HG03108 (cell line): Measurements from ENCODE around the gene GFER.

ENCODE experiments used
- ATAC-seq: cut with Tn5 transposase; IDR thresholded peaks from one replicate; pipeline ENCODE4 v1.9.1; 2021; ENCODE audit warnings: moderate library complexity; ENCODE audit not compliant: unreplicated experiment

GFER gene

DNA sequence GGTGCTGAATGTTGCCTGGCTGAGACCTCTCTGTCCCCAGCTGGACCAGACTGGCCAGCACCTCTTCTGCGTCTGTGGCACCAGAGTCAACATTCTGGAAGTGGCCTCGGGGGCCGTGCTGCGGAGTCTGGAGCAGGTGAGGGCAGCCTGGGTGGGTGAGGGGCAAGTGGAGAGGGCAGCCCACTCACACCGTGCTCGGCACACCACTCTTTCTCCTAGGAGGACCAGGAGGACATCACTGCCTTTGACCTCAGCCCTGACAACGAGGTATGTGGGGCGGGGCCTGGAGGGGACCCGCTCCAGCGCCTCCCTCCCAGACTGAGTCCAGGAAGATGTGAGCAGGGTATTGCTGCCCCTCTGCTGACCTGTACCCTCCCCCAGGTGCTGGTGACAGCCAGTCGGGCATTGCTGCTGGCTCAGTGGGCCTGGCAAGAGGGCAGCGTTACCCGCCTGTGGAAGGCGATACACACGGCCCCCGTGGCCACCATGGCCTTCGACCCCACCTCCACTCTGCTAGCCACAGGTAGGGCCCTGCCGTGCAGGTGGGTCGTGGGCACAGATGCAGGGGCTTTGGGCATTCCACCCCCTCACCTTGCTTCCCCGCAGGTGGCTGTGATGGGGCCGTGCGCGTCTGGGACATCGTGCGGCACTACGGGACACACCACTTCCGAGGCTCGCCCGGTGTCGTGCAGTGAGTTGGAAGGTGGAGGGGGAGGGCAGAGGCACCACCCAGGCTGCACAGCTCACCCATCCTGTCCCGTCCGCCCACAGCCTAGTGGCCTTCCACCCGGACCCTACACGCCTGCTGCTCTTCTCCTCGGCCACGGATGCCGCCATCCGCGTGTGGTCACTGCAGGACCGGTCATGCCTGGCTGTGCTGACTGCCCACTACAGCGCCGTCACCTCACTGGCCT is 9.6 kb upstream of the GFER start:
- no peak for ATAC-seq

DNA sequence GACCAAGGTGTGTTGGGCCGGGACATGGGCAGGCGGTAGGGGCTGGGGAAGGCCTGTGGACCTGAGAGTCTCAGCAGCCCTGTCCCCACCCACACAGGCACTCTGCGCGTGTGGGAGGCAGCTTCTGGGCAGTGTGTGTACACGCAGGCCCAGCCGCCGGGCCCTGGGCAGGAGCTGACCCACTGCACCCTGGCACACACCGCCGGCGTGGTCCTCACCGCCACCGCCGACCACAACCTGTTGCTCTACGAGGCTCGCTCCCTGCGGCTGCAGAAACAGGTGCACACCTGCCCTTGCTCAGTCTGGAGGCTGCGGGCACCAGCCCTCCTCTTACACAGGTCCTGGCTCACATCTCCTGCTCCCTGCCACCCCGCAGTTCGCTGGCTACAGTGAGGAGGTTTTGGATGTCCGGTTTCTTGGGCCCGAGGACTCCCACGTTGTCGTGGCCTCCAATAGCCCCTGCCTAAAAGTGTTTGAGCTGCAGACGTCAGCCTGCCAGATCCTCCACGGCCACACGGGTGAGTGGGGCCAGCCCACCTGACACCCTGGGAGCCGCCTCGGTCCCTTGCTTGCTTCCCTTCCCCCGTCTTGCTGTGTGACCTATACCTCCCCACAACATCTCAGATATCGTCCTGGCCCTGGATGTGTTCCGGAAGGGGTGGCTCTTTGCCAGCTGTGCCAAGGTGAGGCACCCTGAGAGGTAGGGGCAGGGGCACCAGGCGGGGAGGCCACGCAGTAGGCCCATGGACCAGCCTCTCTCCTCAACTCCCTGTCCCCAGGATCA is 8.4 kb upstream of the GFER start:
- ATAC-seq = no peak

DNA sequence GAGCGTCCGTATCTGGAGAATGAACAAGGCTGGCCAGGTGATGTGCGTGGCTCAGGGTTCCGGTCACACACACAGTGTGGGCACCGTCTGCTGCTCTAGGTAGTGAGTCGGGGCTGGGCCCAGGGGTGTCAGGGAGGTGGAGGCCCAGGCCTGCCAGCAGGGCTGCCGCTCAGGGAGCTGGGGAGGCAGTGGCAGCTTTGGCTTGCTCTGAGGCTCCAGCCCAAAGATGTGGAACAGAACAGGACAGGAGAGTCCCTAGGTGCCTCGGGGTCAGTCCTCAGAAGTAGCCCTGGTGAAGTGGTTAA is 7.8 kb upstream of the GFER start:
- no peak for ATAC-seq

DNA sequence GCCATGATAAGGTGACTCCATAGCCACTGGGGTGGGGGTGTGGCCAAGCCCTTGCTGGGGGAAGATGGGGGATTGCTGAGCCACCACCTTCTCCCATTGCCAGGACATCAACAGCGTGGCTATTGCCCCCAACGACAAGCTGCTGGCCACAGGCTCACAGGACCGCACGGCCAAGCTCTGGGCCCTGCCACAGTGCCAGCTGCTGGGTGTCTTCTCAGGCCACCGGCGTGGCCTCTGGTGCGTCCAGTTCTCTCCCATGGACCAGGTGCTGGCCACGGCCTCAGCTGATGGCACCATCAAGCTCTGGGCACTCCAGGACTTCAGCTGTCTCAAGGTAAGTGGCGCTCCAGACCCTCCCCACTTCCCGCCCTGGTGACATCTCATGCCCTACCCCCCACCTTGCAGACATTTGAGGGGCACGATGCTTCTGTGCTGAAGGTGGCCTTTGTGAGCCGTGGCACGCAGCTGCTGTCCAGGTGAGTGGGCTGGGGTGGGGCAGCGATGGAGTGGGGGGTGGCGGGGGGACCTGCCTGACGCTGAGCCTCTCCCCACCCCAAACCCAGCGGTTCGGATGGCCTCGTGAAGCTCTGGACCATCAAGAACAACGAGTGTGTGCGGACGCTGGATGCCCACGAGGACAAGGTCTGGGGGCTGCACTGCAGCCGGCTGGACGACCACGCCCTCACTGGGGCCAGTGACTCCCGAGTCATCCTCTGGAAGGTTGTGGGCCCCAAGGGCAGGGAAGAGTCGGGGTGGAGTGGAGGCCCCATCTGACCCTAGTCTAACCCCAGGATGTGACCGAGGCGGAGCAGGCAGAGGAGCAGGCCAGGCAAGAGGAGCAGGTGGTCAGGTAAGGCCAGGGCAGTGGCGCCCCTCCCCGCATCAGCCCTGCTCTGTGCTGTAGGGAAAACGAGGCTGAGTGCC is 6.8 kb upstream of the GFER start:
- ATAC-seq = no peak

DNA sequence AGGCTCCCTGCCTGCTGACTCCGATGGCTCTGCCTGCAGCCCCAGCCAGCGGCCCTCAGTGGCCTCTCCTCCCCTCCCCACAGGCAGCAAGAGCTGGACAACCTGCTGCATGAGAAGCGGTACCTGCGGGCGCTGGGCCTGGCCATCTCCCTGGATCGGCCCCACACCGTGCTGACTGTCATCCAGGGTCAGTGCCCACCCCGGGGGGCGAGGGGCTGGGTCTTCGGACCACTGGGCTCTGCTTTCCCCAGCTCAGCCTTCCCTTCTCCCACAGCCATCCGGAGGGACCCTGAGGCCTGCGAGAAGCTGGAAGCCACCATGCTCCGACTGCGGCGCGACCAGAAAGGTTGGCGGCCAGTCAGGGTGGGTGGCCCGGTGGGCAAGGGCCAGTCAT is 6.1 kb upstream of the GFER start:
- no peak for ATAC-seq

DNA sequence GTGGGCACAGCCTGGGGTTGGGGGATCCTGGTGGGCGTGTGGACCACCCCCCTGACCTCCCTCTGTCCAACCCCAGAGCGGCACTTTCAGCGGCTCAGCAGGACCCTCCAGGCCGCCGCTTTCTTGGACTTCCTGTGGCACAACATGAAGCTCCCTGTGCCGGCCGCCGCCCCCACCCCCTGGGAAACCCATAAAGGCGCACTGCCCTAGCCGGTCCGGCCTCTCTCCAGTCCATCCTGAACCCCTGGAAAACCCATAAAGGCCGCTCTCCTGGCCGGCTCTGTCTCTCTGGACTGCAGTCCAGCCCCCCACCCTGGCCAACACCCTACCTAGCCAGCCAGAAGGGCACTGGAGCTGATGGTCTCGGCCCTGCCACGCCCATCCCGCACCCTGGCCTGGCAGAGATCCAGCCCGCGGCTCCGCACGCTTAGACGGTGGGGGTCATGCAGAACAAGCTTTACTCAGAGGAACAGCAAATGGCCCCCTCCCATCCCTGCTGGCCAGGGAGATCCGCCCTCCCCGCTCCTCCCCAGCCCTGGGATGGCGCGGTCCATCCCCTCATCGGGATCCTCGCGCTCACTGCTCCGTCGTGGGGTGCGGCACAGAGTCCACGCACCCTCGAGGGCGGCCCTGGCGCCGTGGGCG is 5.4 kb upstream of the GFER start:
- no peak for ATAC-seq

DNA sequence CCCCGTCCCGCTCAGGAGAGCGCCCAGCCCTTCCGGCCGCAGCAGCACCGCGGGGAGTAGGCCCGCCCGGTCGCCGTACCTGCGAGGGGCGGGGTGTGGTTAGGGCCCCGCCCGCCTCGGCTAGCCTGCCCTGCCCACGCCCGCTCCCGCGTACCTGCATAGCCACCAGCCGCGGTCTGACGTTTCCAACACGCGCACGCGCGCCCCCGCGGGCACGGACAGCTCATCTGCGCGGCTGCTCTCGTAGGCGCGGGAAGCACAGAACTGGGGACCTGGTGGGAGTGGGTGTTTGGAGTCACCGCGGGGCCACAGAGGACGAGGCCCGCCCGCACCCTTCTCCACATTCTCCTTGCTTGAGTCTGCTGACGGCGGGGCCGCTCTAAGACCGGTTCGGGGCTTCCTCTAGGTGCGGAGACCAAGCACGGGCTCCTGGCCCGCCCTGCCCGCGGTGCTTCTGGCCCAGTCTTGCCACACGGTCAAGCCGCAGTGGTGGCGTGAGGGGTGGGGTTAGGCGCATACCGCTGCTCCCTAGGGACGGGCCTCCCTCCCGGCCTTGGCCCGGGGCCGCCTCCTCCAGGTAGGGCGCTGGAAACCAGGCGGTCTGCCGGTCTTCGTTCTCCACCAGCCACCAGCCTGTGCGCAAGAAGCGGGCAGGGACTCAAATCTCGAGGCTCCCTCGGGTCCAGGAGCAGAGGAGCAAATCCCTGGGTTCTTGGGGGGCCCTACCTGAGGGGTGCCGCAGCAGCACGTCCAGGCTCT is 4.5 kb upstream of the GFER start:
- no peak for ATAC-seq

DNA sequence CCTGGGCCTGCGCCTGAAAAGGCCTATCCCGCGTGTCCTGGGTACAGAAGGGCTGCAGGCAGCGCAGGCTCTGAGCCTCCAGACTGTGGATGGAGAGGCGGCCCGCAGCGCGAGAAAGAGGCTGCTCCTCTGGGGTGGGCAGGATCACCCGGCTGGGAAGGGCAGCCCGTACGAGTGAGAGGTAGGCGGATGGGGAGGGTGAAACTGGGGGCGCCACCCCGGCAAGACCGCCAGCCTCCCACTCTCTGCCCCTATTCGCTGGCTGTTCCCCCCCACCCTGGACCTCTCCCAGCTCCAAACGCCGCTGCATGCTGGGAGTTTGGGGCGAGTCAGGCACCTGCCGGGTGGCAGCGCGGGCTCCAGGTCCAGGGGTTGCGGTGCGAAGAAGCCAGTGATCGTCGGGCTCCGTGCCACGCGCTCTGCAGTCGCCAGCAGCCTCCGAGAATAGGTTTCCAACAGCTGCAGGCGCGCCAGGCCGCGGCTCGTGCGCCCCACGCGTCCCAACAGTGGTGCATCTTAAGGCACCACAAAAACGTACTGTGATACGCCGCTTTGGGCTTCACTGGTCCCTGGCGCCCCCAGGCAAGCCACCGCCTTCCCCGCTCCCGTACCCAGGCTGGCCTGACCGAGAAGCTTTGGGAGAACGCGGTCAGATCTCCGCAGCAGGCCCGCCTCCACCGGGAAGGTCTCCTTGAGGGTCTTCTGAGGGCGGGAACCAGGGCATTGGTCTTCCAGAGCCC is 3.8 kb upstream of the GFER start:
- no peak for ATAC-seq

DNA sequence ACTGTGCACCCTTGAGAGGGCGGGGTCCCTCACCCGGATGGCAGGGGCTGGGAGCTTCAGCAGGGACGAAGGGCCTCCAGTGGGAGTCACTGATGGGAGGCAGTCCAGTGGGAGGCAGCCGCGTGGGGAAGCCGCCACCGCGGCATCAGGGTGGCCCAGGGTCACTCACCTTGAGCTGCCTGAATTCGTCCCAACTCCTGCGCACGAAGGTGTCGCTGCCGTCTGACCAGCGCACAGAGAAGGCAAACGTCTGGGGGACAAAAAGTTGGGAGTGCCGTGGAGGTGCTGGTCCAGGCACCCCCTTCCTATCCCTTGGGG is 3.3 kb upstream of the GFER start:
- no peak for ATAC-seq

DNA sequence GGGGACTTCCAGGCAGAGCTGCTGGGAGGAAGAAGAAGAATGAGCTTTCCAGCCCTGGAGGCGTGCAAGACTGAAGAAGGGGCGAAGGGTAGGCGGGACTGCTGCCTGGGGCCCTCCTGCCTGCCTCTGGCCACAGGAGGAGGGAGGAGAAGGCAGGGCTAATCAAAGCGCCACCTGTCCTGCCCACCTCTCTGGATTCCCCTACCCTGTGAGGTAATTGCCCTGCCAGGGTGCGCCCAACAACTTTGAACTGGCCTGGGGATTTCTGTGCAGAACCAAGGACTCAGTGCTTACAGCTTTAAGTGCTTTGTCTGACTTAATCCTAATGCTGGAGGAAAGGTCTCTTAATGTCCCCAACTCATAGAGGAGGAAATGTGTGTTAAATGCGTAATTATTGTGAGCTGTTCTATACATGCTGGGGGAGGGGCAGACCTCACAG is 2.6 kb upstream of the GFER start, which contains the start of gene NOXO1:
NOXO1 (minus strand) TSS at position 72 of the 439 bp plus-strand sequence. CDS start 290 bp downstream, outside the sequence.
- no peak for ATAC-seq

DNA sequence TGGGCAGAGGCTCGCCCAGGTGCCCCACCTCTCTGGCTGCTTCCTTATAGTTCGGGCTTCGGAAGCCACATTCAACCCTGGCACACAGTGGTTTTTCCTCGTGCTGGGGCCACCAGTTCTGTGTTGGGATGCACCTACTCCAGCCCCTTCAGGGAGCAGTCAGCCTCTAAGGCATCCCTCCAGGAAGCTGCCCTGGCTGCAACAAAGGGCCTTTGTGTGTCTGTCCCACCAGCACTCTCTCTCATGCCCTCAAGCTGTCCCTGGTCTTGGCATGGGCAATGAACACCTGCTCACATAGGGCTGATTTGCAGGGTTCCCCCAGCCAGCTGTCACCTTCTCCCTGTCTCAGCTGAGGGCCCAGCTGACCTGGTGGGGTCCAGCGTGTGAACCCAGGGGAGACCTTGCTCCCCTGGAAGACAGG is 2.0 kb upstream of the GFER start:
- ATAC-seq = no peak

DNA sequence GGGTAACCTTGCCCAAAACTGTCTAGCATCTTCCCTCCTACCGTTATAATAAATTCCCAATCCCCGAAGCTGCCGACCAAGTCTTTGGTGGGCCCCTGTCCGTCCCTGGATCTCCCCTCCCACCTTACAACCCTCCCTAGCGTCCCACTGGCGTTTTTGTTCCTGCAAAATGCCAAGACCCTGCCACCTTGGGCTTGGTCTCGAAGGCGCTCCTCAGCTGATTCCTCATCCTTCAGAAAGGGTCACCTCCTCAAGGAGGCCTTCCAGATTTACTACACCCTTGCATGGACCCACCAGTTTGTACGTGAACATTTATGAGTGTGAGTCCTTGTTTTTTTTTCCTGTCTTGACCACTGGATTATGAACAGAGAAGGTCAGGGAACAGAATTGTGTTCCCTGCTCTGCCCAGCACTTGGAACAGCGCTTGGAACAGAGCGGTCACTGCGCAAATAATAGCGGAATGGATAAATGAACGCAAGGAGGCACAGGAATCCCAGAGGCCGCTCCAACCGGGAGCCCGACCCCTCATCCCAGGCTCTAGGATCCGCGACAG is 926 bp upstream of the GFER start:
- no peak for ATAC-seq

DNA sequence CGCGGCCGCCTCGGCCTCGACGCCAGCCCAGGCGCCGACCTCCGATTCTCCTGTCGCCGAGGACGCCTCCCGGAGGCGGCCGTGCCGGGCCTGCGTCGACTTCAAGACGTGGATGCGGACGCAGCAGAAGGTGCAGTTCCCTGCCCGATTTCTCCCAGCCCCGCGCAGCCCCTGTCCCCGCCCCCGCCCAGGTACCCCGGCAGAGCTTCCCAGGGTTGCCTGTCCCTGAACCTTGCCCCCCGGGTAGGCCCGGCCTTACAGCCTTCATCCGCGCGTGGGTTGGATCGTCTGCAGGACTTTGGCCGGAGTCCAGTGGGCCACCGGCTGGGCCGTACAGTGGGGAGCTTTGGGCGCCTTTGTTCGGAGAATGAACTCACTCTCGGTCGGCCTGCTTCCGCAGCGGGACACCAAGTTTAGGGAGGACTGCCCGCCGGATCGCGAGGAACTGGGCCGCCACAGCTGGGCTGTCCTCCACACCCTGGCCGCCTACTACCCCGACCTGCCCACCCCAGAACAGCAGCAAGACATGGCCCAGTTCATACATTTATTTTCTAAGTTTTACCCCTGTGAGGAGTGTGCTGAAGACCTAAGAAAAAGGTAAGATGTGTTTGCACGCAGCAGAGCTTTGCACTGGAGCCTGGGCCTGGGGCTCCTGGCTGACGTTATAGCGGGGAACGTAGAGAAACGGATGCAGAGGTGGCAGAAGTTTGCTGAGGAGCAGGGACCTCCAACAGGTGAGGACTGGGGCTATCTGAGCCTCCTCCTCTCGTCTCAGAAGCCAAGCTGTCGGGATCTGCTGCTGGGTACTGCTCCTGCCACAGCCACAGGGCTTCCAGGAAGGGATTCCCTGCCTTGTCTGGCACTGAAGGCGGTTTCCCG is 593 bp downstream of the GFER start:
- ATAC-seq = no peak

DNA sequence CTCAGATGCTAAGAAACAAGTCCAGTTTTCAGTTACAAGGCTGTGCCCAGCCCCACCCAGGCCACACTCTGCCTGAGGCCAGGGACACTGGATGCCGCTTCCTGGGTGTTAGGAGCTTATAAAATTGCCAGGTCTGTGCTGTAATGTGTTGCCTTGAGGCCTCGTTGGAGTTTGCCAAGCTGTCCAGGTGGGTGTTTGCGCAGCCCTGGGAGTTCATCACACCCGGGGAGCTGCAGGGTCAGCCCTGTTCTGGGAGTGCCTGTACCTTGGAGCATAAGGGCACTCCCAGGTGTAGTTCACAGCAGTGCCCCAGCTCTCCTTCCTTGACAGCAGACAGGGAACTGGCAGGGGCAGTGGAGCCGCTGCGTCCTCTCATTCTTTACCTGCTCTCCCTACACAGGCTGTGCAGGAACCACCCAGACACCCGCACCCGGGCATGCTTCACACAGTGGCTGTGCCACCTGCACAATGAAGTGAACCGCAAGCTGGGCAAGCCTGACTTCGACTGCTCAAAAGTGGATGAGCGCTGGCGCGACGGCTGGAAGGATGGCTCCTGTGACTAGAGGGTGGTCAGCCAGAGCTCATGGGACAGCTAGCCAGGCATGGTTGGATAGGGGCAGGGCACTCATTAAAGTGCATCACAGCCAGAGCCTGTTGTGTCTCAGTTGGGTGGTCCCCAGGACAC is 1.6 kb downstream of the GFER start:
- ATAC-seq = no peak

DNA sequence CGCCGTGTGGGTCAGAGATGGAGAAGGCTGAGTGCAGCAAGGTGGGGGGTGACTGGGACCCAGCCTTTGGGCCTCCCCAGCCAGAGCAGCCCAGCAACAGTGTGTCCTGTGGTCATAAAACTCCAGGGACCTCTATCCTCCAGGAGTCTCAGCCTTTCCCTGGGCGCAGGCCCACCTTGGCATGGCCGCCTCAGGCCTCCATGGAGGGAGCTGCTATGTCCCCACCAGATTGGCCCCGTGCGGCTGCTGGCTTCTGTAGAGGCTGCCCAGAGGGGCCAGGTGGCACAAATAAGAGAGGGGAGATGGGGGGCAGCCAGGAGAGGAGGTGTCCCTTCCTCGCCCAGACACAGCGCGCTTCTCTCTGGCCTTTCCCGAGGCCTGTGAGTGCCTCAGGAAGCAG is 3.2 kb downstream of the GFER start:
- ATAC-seq = no peak

DNA sequence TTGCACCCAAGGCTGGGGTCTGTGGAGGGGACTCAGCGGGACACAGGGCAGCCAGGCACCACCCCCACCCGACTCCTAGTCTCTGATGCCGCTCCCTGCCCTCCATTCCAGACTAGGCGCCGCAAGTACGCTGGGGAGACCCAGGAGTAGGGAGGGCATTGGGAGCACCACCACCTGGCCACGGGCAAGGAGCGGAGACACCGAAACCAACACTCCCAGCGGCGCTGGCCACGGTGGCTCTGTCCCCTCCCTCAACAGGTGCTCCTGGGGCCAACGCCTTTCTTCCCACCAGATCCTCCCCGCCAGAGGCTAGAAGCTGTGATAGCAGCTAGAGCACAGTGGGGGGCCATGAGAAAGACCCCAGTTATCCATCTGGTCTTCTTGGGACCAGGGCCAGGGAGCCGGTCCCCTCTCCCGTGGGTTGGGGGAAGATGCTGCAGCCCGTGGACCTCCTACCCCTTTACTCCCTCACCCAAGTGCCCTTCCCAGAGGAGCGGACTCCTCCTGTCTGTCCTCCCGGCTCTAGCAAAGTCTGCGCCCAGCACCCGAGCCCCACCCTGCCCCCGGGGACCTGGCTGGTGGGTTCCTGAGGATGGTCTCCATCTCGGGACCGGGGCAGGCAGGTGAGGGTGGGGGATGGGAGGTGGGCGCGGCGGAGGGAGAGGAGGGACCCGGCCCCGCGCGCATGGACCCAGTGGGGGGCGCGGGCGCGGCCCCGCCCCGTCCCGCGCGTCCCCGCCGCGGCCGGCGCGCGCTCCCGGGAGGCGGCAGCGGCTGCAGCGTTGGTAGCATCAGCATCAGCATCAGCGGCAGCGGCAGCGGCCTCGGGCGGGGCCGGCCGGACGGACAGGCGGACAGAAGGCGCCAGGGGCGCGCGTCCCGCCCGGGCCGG is 5.5 kb downstream of the GFER start, which contains the start of gene SYNGR3:
SYNGR3 (plus strand) TSS at position 762 of the 892 bp plus-strand sequence. CDS start 133 bp downstream, outside the sequence.
- no peak for ATAC-seq

DNA sequence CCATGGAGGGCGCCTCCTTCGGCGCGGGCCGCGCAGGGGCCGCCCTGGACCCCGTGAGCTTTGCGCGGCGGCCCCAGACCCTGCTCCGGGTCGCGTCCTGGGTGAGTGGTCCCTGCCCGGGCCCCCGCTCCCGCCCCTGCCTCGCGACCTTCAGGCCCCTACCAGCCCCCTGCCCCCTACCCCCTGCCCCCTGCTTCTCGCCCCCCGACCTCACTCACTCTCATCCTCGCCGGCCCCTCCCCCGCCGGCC is 6.0 kb downstream of the GFER start:
- ATAC-seq = no peak
